Measurements from ENCODE around the gene ANO3.

ANO3 gene

DNA sequence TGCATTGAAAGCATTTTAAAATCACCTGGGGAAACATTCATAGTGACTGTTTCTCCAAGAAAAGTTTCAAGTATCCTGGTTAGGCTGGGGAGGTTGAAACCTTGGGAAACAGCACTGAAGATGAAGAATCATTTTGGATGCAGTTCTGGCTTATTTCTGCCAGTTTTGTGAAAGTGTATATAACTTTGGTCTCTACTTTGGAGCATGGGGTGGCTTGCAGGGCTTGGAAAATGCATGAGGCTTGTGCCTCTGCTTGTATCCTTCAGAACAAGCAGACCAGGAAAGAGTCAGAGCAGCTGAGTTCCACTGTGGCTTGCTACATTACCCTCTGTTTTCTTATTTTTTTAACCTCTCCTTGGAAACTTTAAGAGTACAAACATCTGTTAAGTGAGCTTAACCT is 370.5 kb downstream of the ANO3 start:
- TF ChIP-seq, protein P1, sequence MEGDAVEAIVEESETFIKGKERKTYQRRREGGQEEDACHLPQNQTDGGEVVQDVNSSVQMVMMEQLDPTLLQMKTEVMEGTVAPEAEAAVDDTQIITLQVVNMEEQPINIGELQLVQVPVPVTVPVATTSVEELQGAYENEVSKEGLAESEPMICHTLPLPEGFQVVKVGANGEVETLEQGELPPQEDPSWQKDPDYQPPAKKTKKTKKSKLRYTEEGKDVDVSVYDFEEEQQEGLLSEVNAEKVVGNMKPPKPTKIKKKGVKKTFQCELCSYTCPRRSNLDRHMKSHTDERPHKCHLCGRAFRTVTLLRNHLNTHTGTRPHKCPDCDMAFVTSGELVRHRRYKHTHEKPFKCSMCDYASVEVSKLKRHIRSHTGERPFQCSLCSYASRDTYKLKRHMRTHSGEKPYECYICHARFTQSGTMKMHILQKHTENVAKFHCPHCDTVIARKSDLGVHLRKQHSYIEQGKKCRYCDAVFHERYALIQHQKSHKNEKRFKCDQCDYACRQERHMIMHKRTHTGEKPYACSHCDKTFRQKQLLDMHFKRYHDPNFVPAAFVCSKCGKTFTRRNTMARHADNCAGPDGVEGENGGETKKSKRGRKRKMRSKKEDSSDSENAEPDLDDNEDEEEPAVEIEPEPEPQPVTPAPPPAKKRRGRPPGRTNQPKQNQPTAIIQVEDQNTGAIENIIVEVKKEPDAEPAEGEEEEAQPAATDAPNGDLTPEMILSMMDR (conservative IDR thresholded peaks at IDR 0.05; ENCODE audit: low read length): no peak
- H3K4me3 ChIP-seq (ENCODE audit: low read length): no peak overlapping the region
- DNase-seq (ENCODE audit: low read depth): no peak

DNA sequence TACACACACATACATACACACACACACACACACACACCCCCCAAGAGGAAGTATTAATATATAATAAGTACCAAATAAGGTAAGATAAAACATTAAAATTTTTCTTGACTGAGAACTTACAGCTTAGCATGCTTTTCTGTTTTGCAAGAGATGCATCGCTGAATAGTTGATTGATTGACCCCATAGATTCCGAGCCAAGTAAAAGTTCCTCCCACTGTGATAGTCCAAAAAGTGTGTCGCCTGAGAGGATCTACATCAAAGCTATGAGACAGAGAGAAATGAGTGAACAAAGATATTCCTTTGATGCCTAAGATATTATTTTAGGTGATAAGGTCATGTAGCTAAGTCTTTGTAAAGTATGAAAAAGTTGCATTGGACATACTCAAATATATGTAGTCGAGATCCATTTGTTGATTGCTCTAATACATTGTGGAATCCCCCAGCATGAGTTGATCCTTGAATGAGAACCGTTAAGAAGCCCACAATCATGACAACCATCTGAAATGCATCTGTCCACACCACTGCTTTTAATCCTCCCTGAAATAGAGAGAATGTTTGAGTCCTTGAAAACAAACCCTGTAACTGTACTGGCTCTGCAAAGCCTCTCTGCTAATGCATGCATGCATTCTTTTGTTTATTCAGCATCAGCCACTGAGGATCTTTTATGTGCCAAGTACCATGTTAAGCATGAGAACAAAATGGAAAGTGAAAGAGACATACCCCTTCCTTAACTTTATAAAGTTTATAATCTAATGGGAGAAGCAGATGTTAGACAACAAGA is 371.7 kb downstream of the ANO3 start:
- TF ChIP-seq, protein P1 (conservative IDR thresholded peaks at IDR 0.05; ENCODE audit: low read length): no peak
- no peak overlapping the region for H3K4me3 ChIP-seq (ENCODE audit: low read length)
- no peak for DNase-seq (ENCODE audit: low read depth)

DNA sequence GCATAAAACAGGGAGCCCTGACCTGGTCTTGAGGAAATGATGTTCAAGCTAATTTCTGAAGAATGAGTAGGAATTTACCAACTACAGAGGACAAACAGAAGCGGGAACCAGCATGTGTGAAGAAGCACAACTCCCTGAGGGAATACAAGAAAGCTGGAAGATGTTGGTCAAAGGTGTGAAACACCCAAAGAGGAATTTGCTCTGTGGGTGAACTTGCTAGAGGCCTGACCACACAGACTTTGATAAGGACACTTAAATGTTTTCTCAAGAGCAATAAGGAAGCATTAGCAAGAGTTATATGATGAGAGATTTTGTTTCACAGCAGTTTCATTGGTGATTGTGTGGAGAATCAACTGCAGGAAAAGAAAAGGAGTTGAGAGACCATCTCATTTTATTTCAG is 372.3 kb downstream of the ANO3 start:
- H3K4me3 ChIP-seq (ENCODE audit: low read length): no peak overlapping the region
- no peak for DNase-seq (ENCODE audit: low read depth)
- TF ChIP-seq, protein P1 (conservative IDR thresholded peaks at IDR 0.05; ENCODE audit: low read length): no peak

DNA sequence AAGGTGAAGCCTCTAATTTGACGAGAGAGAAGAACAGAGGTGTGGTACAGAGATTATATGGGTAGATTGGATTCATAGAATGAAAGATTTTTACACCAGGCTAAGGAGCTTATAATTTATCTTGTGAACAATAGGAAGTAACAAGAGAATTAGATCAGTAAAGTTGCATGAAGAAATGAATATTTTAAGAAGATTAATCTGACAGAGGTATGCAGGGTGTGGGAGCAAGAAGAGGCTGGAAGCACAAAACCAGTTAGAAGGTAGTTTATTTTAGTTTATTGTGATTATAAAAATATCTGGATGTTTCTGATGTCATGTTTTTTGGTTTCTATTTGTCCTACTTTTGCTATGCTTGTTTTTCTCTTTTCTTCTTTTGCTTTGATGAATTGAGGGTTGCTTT is 374.3 kb downstream of the ANO3 start:
- no peak for DNase-seq (ENCODE audit: low read depth)
- no peak overlapping the region for H3K4me3 ChIP-seq (ENCODE audit: low read length)
- TF ChIP-seq, protein P1 (conservative IDR thresholded peaks at IDR 0.05; ENCODE audit: low read length): no peak

DNA sequence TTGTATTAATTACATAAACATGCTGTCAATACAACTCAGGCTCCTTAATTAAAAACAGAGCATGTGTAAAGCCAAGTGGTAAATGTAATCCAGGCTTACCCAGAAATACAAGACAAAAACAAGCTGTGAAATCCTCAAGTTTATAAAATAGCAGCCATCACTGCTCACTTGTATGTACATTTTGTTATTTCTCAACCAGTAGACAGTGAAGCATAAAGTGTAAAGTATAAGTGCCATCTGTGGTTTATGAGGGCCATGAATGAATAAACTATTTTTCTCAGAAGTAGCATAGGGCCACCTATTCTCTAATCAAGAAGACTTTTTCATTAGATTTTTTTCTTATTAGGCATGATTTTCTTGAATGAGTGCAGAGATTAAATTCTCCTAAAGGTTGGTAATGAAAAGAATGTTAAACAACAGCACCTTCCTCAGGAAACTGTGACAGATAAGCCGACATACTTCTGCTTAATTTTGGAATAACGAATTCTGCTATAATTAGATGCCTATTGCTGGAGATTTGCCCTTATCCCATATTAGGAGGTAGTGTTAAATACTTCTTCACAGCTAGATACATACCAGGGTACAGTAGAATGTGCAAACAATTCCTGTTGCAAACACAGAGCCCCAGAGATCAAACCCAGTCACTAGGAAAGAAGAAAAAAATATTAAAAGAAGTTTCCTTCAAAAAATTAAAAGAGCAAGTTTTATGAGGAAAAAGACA is 377.0 kb downstream of the ANO3 start:
- H3K4me3 ChIP-seq (ENCODE audit: low read length): no peak overlapping the region
- no peak for DNase-seq (ENCODE audit: low read depth)
- TF ChIP-seq, protein P1 (conservative IDR thresholded peaks at IDR 0.05; ENCODE audit: low read length): no peak

DNA sequence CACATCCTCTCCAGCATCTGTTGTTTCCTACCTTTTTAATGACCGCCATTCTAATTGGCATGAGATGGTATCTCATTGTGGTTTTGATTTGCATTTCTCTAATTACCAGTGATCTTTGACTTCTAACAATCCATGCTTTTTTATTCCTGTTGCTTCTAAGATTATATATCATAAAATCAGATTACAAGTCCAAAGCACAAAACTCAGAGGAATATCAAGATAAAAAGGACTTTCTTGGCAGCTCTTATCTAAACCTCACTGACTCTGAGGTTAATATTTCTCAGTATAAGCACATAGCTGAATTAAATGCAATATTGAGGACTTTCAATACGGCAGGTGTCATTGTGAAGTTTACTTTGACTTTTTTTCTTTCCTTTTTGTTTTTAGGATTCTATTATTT is 378.6 kb downstream of the ANO3 start:
- no peak for DNase-seq (ENCODE audit: low read depth)
- TF ChIP-seq, protein P1 (conservative IDR thresholded peaks at IDR 0.05; ENCODE audit: low read length): no peak

DNA sequence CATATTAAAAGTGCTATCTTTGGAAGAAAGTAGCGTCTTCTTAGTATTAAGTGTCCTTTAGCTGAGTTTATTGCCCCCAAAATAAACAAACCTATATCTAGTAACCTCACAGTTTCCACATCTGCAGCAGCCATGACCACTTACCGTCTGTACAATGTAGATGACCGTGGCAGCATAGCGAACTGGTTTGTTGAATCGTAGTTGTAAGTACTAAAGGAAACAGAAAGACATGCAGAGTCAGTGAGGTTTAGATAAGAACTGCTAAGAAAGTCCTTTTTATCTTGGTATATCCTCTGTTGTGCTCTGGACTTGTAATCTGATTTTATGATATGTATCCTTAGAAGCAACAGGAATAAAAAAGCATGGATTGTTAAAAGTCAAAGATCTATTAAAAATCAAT is 380.6 kb downstream of the ANO3 start:
- no peak overlapping the region for H3K4me3 ChIP-seq (ENCODE audit: low read length)
- no peak for DNase-seq (ENCODE audit: low read depth)
- TF ChIP-seq, protein P1 (conservative IDR thresholded peaks at IDR 0.05; ENCODE audit: low read length): no peak

More for the DNA sequence above, 378.6 kb downstream of the ANO3 start:
- H3K4me3 ChIP-seq (ENCODE audit: low read length): no peak overlapping the region

All from AG10803 (cell line).